Subcutaneous abdominal adipose tissue (tissue), 5 donors: ENCODE measurements around the gene TMA16.
A peak's percentile ranks its signal among the peaks of the same experiment; 100 is the strongest.
"Not testable (repeated sequence)": the region's sequence is repeated elsewhere in the genome, so short reads cannot be mapped to it uniquely, and the experiment has no call there.

Experiments
- H3K27ac ChIP-seq: one replicate; pipeline ENCODE4 v1.7.0; 2013; ENCODE audit warnings: low read depth, mild to moderate bottlenecking, inconsistent platforms, low read length, moderate library complexity
- H3K27me3 ChIP-seq, 5 donors: one replicate each; pipeline ENCODE4 v1.7.0; 2013; ENCODE audit warnings: low read length in 5 of 5, inconsistent platforms in 1 of 5; ENCODE audit not compliant: control insufficient read depth in 5 of 5, insufficient read depth in 4 of 5
- H3K36me3 ChIP-seq, 5 donors: one replicate each; pipeline ENCODE4 v1.7.0; 2013; ENCODE audit warnings: low read length in 5 of 5; ENCODE audit not compliant: control insufficient read depth in 5 of 5, insufficient read depth in 5 of 5
- H3K4me1 ChIP-seq, 5 donors: one replicate each; pipeline ENCODE4 v1.7.0; 2013; ENCODE audit warnings: low read length in 5 of 5, mild to moderate bottlenecking in 3 of 5, moderate library complexity in 1 of 5; ENCODE audit not compliant: control insufficient read depth in 5 of 5, insufficient read depth in 5 of 5
- H3K4me3 ChIP-seq, 5 donors: one replicate each; pipeline ENCODE4 v1.7.0; 2013; ENCODE audit warnings: low read length in 5 of 5, low read depth in 1 of 5
- H3K9ac ChIP-seq, 5 donors: one replicate each; pipeline ENCODE4 v1.7.0; 2013; ENCODE audit warnings: low read length in 5 of 5, mild to moderate bottlenecking in 4 of 5, moderate library complexity in 3 of 5
- H3K9me3 ChIP-seq, 5 donors: one replicate each; pipeline ENCODE4 v1.7.0; 2013; ENCODE audit warnings: low read length in 5 of 5; ENCODE audit not compliant: control insufficient read depth in 5 of 5
- donor health status: healthy.
- donor health status: healthy.
- donor health status: healthy.
- donor health status: healthy.
- donor health status: healthy.

Gene TMA16

GRCh38 chr4:163494360-163495241 lies at the start of gene TMA16:
TSS of gene TMA16 (plus strand) at chr4:163494690. CDS start at chr4:163494802, 112 bp downstream.
- H3K27ac ChIP-seq: peak within 1 kb of the TSS; percentile 84
- no peaks in the 10 kb centered on the region for H3K27me3 ChIP-seq
- H3K4me1 ChIP-seq: peaks cover 0 to 27% (median 17%) of the 10 kb centered on the region in 5 donors

GRCh38 chr4:163447023-163447422 lies 47.5 kb upstream of the TMA16 start:
- H3K9me3 ChIP-seq, H3K27me3 ChIP-seq, H3K4me1 ChIP-seq, H3K4me3 ChIP-seq, H3K27ac ChIP-seq, H3K36me3 ChIP-seq, H3K9ac ChIP-seq: not testable (repeated sequence)

More at GRCh38 chr4:163494360-163495241, at the start of gene TMA16:
- Histone ChIP-seq H3K4me3 (peak within 1 kb of the TSS; percentile 94 to 98 (median 96)), H3K9me3 (no peaks in the 10 kb centered on the region), H3K9ac (peak within 1 kb of the TSS; percentile 89 to 98 (median 94)), H3K36me3 (no peaks in the 10 kb centered on the region)

GRCh38 chr4:163447481-163447880 lies 47.0 kb upstream of the TMA16 start:
- Histone ChIP-seq H3K9me3 (no peaks in the 10 kb centered on the region), H3K36me3 (no peaks in the 10 kb centered on the region), H3K9ac (no peak overlapping the region), H3K27ac (no peak overlapping the region), H3K4me3 (no peak overlapping the region), H3K4me1 (peaks cover 0 to 2% (median 0%) of the 10 kb centered on the region in 5 donors), H3K27me3 (no peaks in the 10 kb centered on the region)

- Histone ChIP-seq H3K36me3 (no peaks in the 10 kb centered on the region), H3K9ac (no peak overlapping the region), H3K27me3 (no peaks in the 10 kb centered on the region), H3K4me3 (no peak overlapping the region), H3K27ac (no peak overlapping the region), H3K9me3 (no peaks in the 10 kb centered on the region), H3K4me1 (peaks cover 0 to 2% (median 0%) of the 10 kb centered on the region in 5 donors)
These were observed 45.8 kb upstream of the TMA16 start for GRCh38 chr4:163448540-163449203.

GRCh38 chr4:163462556-163462955 lies 31.9 kb upstream of the TMA16 start:
- no peak overlapping the region for H3K9ac ChIP-seq
- no peak overlapping the region for H3K27ac ChIP-seq
- no peaks in the 10 kb centered on the region for H3K9me3 ChIP-seq
- no peaks in the 10 kb centered on the region for H3K4me1 ChIP-seq
- no peak overlapping the region for H3K4me3 ChIP-seq
- H3K27me3 ChIP-seq: no peaks in the 10 kb centered on the region
- no peaks in the 10 kb centered on the region for H3K36me3 ChIP-seq

GRCh38 chr4:163467082-163467770 lies 27.3 kb upstream of the TMA16 start:
- H3K9ac ChIP-seq: no peak overlapping the region
- H3K27me3 ChIP-seq: no peaks in the 10 kb centered on the region
- no peaks in the 10 kb centered on the region for H3K4me1 ChIP-seq
- no peaks in the 10 kb centered on the region for H3K9me3 ChIP-seq
- no peak overlapping the region for H3K4me3 ChIP-seq
- no peaks in the 10 kb centered on the region for H3K36me3 ChIP-seq
- no peak overlapping the region for H3K27ac ChIP-seq

GRCh38 chr4:163470391-163470790 lies 24.1 kb upstream of the TMA16 start:
- H3K4me1 ChIP-seq: no peaks in the 10 kb centered on the region
- no peak overlapping the region for H3K9ac ChIP-seq
- H3K36me3 ChIP-seq: no peaks in the 10 kb centered on the region
- no peak overlapping the region for H3K4me3 ChIP-seq
- H3K27ac ChIP-seq: no peak overlapping the region
- H3K27me3 ChIP-seq: no peaks in the 10 kb centered on the region
- peaks cover 0 to 4% (median 0%) of the 10 kb centered on the region in 5 donors for H3K9me3 ChIP-seq

GRCh38 chr4:163473130-163473529 lies 21.4 kb upstream of the TMA16 start:
- H3K4me3 ChIP-seq: no peak overlapping the region
- H3K4me1 ChIP-seq: peaks cover 0 to 14% (median 5%) of the 10 kb centered on the region in 5 donors

GRCh38 chr4:163473576-163473975 lies 20.9 kb upstream of the TMA16 start, which contains the start of gene TKTL2:
TSS of gene TKTL2 (minus strand) at chr4:163473754. CDS start at chr4:163473734, 20 bp downstream.
- no peak within 1 kb of the TSS for H3K27ac ChIP-seq
- H3K9me3 ChIP-seq: peaks cover 0 to 4% (median 0%) of the 10 kb centered on the region in 5 donors
- H3K36me3 ChIP-seq: no peaks in the 10 kb centered on the region
- H3K9ac ChIP-seq: no peak within 1 kb of the TSS
- H3K4me3 ChIP-seq: no peak within 1 kb of the TSS
- no peaks in the 10 kb centered on the region for H3K27me3 ChIP-seq
- peaks cover 0 to 14% (median 5%) of the 10 kb centered on the region in 5 donors for H3K4me1 ChIP-seq

More at GRCh38 chr4:163473130-163473529, 21.4 kb upstream of the TMA16 start:
- H3K27me3 ChIP-seq: no peaks in the 10 kb centered on the region
- H3K9ac ChIP-seq: no peak overlapping the region
- H3K9me3 ChIP-seq: peaks cover 0 to 4% (median 0%) of the 10 kb centered on the region in 5 donors
- no peak overlapping the region for H3K27ac ChIP-seq
- no peaks in the 10 kb centered on the region for H3K36me3 ChIP-seq
